GM21576 (cell line): ENCODE results near the gene LRRC7.

ENCODE experiments used
- ATAC-seq: cut with Tn5 transposase; IDR thresholded peaks from one replicate; pipeline ENCODE4 v1.9.1; 2021; ENCODE audit warnings: mild to moderate bottlenecking, moderate library complexity; ENCODE audit not compliant: unreplicated experiment

The LRRC7 gene

DNA sequence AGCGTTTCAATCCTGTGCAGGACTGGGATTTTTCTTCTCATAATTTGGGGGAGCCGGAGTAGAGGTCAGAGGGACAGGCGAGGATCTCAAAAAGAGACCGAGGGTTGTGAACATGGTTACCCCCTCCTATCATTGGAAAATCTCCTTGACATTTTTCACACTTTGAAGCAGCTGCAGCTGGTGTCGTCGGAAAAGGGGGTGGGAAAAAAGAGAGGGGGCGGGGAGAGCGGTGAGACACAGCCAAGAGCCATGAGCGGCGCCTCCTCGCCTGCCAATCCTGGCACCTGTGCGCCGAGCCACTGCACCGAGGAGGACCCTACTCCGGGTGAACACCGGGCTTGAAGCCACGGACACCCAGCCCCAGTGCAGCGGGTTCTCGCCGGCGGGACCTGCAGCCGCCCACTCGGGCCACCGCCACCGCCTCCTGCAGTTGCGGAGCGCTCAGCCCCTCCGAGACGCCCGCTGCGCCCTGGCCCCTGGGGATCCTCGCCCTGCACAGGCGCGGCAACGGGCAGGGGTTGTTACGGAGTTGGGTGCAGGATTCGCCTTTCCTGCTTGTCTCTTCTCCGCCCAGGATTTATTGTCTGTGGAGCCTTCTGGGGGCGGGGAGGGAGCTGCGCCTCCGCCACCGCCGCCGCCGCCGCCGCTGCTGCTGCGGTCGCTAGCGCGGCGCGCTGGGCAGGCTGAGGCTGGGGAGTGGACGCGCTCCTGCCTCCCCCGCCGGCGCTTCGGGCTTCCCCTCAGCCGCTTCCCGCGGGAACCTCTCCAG is at the start of gene LRRC7:
TSS of gene LRRC7 (plus strand) at position 271 of the 769 bp plus-strand sequence. CDS start 718 bp downstream, outside the sequence.
- peak; percentile 21 for ATAC-seq

DNA sequence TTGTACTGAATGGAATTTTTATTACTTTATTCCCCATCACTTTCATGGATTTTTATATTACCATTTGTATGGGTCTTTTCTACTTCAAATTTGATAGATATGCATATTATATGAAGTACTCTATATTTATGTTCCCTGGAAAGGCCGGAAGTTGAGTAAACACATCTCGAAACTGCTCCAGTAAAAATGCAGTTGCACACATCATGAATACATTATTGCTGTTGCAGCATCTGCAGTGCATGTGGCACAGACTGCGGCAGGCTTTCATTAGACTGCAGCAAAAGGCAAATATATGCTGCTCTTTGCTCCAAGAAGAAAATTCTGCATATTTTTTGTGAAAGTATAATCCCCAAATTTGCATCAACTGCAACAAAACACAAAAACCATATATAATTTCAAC is 48.7 kb upstream of the LRRC7 start:
- ATAC-seq = no peak

DNA sequence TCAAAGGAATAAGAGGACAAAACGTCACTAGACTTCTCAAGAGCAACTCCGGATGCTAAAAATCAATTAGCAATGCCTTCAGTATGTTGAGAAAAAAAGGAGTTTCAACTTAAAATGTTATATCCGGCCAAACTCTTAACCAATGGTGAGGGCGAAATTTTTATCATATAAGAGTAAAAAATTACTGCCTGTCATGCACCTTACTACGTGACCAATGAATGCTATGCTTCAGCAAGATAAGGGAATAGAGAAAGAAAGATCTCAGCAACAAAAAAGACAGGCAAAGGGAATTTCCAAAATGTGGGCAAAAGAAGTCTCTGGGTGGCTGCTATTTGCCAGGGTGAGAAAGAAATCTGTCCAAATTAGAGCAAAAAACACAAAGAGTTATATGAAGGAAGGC is 47.4 kb upstream of the LRRC7 start:
- ATAC-seq = no peak

DNA sequence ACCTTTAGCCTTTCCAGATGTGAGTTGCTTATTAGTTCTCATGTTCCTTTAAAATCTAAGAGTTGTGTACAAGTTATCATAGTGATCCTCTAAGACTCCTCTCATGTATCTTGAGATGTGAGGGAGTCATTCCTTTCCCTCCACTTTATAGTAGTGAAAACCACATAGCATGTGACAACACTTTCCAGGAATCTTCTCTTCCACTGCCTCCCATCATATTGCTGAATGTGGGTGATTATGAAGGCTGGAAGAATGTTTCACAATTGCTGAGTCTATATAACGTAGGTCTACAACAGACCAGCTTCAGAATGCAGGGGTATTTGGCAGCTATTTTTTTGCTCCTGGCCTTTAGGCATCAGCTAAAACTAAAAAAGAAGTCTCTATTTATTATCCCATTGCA is 44.7 kb upstream of the LRRC7 start:
- ATAC-seq = no peak

DNA sequence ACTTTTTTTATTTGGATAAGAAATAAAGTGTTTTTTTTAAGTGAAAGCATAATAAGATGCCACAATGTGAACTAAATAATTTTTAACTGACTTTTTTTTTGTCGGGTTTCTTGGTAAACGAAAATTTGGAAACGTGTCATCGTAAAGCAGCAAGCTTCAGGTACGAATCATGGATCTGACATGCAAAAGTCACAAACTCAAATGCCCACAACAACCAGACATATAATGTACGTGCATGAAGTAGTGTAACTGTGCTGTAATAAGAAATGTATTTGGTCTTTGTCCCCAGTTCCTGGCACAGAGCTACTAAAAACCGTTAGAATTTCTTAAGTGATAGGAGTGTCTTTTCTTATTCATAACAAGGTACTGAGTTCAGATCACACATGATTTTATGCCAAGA is 44.3 kb upstream of the LRRC7 start:
- ATAC-seq = no peak

DNA sequence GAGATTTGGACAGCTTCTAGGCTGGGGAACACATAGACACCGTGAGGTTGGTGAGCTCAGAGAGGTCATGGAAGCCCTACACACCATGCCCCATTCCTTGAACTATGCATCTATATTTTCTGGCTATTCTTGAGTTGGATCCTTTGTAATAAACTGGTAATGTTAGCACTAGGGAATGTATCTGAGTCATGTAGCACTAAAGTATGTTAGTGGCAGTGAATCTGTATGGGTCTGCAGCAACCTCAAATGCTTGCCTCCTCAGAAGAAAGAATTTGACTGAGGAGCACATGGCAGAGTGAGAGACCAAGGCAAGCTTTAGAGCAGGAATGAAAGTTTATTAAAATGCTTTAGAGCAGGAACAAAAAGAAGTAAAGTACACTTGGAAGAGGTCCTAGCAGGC is 43.7 kb upstream of the LRRC7 start:
- ATAC-seq = no peak

DNA sequence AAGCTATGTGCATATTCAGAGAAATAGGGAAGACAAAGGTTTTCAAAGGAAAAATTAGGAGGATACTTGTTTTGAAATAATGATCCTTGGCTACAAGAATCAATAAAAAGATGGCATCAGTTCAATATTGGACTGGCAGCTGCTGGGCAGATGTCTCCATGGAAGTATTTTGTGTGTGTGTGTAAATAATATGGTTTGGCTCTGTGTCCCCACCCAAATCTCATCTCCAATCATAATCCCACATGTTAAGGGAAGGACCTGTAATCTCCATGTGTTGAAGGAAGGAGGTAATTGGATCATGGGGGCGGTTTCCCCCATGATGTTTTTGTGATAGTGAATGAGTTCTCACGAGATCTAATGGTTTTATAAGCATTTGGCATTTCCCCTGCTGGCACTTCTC is 40.4 kb upstream of the LRRC7 start:
- no peak for ATAC-seq

DNA sequence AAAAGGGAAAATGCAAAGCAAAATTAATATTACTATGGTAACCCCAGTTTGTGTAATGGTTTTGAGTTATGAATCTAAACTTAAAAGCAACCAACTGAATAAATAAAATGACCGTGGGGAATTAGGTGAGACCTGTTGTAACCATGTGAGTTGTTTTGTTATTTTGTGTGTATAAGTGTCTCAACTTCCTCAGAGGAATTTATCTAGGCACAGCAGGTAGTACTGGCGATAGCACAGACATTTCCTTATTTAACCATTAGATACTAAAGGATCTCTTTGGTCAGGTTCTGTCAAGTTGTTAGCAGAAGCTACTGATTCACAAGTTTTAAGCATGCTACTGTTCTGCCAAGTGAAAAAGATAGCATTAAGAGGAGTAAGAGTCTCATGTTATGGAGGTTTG is 39.3 kb upstream of the LRRC7 start:
- ATAC-seq = no peak

DNA sequence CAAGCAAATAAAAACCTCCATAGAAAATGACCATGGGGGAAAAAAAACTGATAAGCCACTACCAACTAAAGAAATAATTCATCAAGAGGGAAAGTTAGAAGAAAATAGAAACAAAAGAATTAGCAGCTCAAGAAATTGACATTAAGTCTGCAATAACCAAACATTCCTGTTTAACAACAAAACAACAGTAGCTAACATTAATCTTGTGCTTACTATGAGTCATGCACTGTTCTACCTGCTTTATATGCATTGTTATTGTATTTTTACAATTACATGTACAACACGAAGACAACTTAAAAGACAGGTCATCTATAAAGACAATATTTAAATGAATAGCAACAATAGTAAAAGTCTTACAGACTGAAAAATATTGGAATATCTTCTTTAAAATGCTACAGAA is 34.4 kb upstream of the LRRC7 start:
- ATAC-seq = no peak

DNA sequence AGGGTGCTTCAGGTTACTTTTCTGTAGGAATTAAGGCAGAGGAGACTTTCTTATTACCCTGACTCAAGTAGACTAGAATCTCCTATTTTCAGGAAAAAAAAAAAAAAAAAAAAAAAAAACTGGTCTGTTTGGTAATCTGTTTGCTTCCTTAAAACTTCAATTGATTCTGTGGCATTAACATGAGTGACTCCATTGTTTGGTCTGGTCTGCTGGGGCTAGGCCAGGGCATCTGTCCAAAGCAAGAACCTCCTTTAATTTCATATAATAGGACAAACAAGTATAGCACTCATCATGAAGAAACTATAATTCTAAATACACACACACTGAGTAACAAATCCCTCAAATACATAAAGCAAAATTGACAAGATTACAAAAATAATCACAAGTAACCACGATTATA is 32.9 kb upstream of the LRRC7 start:
- ATAC-seq = no peak

DNA sequence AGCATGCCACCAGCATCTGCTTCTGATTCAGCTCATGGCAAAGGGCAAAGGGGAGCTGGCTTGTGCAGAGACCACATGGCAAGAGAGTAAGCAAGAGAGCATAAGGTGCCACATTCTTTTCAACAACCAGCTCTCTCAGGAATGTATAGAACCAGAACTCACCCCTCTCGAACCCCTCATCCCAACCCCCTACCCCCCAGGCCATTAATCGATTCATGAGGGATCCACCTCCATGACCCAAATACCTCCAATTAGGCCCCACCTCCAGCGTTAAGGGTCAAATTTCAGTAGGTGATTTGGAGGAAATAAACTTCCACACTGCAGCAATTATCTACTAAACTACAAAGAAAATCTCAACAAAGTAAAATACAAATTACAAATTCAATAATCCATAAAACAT is 32.2 kb upstream of the LRRC7 start:
- ATAC-seq = no peak

DNA sequence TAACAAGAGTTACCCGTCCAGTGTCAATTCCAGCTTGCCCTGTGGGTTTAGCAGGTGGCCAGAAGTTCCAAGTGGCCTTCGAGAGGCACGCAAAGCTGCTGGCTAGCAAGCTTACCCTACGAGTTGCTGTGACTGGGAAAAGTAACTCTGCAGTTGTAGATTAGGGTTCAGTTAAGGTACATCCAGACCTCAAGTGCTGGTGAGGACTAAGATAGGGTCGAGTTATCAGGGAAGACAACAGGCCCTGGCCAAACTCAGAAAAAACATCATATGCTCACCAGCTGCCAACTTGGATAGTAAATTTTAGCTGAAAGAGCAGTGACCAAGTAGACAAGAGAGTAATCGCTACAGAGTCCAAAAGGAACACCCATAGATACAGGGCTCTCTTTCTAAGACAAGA is 27.7 kb upstream of the LRRC7 start:
- ATAC-seq = no peak

DNA sequence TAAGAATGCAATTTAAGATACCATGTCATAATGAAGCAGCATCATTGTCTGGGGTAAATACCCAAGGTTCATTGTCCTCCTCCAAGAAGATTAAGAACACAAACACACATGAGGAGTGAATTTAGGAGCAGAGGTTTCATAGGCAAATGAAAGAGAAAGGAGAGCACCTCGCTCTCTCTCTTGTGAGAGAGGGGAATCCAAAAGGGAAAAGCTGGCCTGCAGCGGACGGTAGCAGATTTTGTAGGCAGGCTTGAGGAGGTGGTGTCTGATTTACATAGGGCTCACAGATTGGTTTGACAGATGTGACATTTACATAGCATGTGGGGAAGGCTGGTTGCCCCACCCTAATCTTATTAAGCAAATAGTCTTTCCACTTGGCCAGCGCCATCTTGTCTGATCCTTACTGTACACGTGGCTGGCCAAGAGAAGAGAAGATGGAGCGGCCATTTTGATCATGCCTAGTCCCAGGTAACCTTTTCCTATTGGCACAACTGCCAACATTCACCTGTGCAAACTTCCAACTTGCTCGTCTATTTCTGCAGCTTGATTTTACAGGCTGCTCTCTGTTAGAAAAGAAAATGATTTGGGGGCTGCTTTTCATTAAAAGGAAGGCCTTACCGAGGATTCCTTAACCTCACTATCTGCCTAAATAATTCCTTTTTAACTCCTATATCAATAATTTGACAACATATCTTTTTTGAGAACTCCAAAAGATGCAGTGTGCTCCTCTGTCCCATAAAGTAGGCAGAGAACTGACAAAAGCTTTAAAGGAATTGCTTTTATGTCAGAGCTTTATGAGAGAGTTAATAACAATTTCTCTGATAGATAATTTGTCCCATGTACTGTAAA is 16.0 kb upstream of the LRRC7 start:
- ATAC-seq = no peak

DNA sequence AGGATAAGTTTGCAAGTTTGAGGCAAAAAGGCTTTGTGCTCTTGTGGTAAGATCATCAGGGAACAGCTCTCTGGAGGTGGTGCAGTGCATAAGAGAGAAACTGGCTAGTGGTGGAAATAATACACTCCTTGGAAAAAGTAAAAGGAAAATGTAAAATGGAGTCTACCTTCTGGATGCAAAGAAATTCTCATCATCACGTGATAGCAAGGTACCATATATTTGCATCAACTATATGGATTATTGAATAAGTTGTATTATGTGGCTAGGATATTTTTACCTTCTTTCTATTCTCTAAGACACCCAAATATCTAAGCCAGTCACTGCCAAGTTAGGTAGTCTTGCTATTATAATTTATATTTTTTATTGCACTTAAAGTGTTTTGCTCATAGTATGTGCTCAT is 14.0 kb upstream of the LRRC7 start:
- no peak for ATAC-seq

DNA sequence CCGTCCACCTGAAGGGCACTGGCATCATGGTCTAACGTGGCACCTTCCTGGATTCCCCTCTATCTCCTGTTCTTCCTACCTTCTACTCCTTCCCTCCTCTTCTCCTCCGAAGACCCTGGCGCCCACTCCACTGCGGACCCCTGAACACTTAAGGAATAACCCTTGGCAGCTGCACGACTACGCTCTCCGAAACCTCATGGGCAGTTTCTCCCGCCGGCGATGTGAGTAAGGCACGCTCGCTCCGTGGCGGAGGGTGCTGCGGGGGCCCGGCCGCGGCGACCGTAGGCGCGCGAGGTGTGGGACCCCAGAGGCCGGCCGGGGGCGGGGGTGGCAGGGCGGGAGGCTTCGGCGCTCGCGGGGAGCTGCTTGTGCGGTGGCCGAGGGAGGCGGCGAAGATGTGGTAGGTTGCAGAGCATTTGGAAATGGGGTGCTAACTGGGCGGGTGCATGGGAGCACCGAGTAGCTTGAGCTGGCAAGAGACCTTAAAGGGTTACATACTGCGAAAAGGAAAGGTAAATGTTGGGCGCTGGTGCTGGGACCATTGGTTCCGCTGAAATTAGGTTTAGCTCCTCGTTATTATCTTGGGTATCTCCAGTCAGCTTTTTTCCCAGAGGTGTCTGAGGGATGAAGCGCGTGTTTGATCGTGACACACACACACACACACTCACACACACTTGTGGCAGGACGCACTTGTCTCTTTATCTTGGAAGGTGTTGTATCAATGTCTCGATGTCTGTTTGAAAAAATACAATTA is 876 bp downstream of the LRRC7 start:
- no peak for ATAC-seq

DNA sequence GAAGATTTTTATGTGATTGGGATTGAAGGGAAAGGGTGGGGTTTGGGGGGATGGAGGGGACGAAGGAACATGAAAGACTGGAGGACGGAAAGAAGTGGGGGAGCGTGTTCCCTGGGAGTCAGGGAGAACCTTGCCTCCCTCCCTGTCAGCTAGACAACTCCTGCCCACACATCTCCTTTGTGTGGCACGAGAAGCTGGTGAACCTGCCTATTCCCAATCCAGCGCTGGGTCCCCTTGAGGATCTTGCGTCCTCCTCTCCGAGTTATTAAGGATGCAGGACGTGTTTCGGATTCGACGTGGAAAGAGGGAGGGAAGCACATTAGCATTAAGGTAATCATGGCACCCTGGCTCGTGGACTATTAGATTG is 1.4 kb downstream of the LRRC7 start:
- ATAC-seq = no peak

DNA sequence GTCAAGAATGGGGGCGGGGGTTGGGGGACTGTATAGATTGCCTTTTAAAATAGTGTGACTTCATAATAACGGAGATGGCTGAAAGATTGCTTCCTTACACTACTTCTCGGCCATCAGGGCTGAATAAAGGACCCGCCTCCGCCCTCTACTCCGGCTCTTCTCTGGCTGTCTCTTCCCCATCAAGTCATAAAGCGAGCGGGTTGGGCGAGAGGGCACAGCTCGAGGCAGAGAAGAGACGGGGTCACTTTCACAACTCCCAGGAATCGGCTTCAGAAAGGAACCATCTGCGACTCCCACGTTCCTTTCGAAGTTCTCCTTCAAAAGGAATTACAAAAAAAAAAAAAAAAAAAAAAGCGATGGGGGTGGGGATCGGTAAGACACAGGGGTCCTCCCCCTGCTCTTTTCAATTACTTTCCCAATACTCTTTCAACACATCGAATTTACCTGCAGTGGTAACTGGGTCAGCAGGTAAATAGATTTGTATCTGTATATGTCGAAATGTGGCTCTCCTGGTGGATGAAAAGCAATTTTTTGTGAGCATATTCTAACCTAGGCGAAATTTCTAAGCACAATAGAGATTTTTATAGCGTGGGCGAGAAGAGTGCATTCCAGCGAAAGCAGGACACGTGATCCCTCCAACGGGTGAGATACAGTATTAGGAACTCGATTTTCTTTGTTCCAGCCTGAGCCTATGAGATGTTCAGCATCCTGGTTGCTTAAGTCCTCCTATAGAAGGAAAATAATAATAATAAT is 2.0 kb downstream of the LRRC7 start:
- no peak for ATAC-seq

DNA sequence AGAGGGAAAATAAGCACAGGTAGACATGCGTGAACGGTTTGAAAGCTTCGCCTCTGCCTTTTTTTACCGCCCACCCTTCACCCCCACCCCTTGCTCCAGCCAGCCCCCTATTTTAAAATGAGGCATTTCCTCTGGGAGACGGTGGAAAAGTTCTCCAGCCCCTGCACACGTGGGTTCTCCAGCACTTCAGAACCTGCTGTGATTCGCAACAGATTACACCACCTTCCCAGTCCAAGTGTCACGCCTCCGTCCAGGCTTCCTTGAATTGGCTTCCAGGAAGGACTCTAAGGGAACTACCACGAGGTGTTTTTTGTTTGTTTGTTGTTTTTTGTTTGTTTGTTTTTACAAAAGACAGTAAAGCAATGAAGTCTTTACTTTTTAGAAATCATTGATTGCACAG is 2.6 kb downstream of the LRRC7 start:
- ATAC-seq = no peak

DNA sequence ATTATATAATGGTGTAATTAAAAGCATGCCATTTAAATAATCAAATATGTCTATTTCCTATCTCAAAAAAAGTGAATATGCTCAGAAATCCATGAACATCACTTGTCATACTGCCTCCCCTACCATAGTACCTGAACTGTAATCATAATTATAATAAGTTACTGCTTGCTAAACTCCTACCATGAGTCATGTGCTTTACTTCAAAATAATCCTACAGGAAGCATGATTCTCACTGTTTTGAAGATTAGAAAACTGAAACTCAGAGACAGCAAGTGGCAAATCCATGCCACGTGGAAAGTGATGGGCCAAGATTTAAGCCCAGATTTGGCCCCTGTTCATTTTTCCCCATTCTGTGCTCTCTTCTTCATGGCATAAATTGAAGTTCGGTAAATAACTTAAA is 5.2 kb downstream of the LRRC7 start:
- ATAC-seq = no peak

DNA sequence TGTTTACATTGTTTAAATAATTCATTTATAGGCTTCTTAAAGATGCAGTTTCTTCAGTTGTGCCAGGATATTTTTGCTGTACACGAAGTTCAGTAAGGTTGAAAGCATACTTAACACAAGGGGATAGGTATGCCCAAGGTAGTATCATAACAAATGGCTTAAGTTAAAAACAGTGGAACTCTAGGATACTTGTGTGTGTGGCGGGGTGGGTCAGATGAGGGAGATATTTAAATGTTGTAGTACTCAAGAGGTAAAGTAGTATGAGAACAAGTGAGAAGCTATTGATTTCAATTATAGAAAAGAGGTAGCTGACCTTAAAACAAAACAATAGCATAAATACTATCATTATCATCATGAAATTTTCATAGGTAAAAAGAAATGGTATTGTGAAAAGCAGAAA is 6.2 kb downstream of the LRRC7 start:
- no peak for ATAC-seq

DNA sequence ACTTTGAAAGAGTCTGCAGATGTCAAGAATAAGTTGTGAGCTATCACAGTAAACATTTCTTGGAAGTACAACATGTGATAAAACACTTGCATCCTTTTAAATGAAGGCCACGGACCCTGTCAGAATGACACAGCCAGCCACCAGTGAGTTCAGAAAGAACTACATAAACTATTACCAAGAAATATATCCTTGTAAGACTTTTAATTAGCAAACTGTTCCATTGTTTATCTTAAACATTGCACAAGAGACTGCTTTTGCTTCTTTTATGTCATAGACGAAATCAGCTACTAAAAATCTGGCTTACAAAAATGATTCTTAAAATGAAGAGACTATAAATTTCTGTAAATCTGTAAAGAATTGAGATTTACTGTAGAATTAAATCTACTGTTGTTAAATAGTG is 17.9 kb downstream of the LRRC7 start:
- ATAC-seq = no peak
